Liver (tissue), 9 donors: ENCODE measurements around the gene BRME1. TPM values are rescaled to one million over a fixed set of nuclear protein-coding genes. Genes with fewer than 3 reads are reported as not detected.

Experiments used
- DNase-seq: peaks from one replicate; pipeline ENCODE4 v3.0.0-alpha.2; 2017; ENCODE audit warnings: low spot score
- H3K27ac ChIP-seq, 2 donors: one replicate each; pipeline ENCODE4 v1.7.0; 2013; ENCODE audit warnings: inconsistent platforms in 2 of 2, low read length in 2 of 2, control low read depth in 1 of 2, low read depth in 1 of 2, mild to moderate bottlenecking in 1 of 2
- H3K27me3 ChIP-seq, 4 donors: one replicate each; pipeline versions ENCODE4 v1.6.1 to v1.7.0; 2013; ENCODE audit warnings: low read length in 3 of 4, inconsistent platforms in 1 of 4, mild to moderate bottlenecking in 1 of 4, moderate library complexity in 1 of 4; ENCODE audit not compliant: control insufficient read depth in 4 of 4, insufficient read depth in 4 of 4
- H3K36me3 ChIP-seq, 4 donors: one replicate each; pipeline versions ENCODE4 v1.6.1 to v1.7.0; 2013; ENCODE audit warnings: low read length in 3 of 4, mild to moderate bottlenecking in 3 of 4, low read depth in 1 of 4, moderate library complexity in 1 of 4; ENCODE audit not compliant: control insufficient read depth in 4 of 4, insufficient read depth in 3 of 4
- H3K4me1 ChIP-seq, 4 donors: one replicate each; pipeline versions ENCODE4 v1.6.1 to v1.7.0; 2013; ENCODE audit warnings: low read length in 3 of 4, mild to moderate bottlenecking in 3 of 4, moderate library complexity in 1 of 4; ENCODE audit not compliant: control insufficient read depth in 4 of 4, insufficient read depth in 4 of 4
- H3K4me3 ChIP-seq, 3 donors: one replicate each; pipeline versions ENCODE4 v1.6.1 to v1.7.0; 2013; ENCODE audit warnings: low read length in 3 of 3, control low read depth in 1 of 3, low read depth in 1 of 3, mild to moderate bottlenecking in 1 of 3
- H3K9ac ChIP-seq, 2 donors: one replicate each; pipeline ENCODE4 v1.7.0; 2013; ENCODE audit warnings: low read length in 2 of 2, mild to moderate bottlenecking in 2 of 2, moderate library complexity in 2 of 2, control low read depth in 1 of 2, low read depth in 1 of 2
- H3K9me3 ChIP-seq, 4 donors: one replicate each; pipeline versions ENCODE4 v1.6.1 to v1.7.0; 2013; ENCODE audit warnings: low read length in 3 of 4; ENCODE audit not compliant: control insufficient read depth in 4 of 4
- EGR1 ChIP-seq, 2 donors: IDR thresholded peaks; 2 replicates each; pipeline ENCODE4 v1.6.1; 2016 to 2018; ENCODE audit warnings: antibody characterized with exemption in 2 of 2, low read depth in 2 of 2
- FOXA1 ChIP-seq: IDR thresholded peaks from 2 replicates; pipeline ENCODE4 v1.6.1; 2016; ENCODE audit warnings: antibody characterized with exemption
- FOXA2 ChIP-seq: IDR thresholded peaks from 2 replicates; pipeline ENCODE4 v1.6.1; 2016; ENCODE audit warnings: antibody characterized with exemption
- GABPA ChIP-seq, 2 donors: IDR thresholded peaks in 1 of 2; conservative IDR thresholded peaks in 1 of 2; 2 replicates each; pipeline ENCODE4 v1.6.1; 2016; ENCODE audit warnings: antibody characterized with exemption in 2 of 2, mild to moderate bottlenecking in 1 of 2, moderate library complexity in 1 of 2
- HNF4A ChIP-seq, 2 donors: conservative IDR thresholded peaks; 2 replicates each; pipeline ENCODE4 v1.6.1; 2016; ENCODE audit warnings: antibody characterized with exemption in 2 of 2, mild to moderate bottlenecking in 2 of 2
- HNF4G ChIP-seq: IDR thresholded peaks from 2 replicates; pipeline ENCODE4 v1.6.1; 2016; ENCODE audit warnings: antibody characterized with exemption
- JUND ChIP-seq, 2 donors: IDR thresholded peaks; 2 replicates each; pipeline ENCODE4 v1.6.1; 2016; ENCODE audit warnings: antibody characterized with exemption in 2 of 2
- NR2F2 ChIP-seq: IDR thresholded peaks from 2 replicates; pipeline ENCODE4 v1.6.1; 2016; ENCODE audit warnings: antibody characterized with exemption
- RAD21 ChIP-seq, 2 donors: IDR thresholded peaks; 2 replicates each; pipeline ENCODE4 v1.6.1; 2016; ENCODE audit warnings: antibody characterized with exemption in 2 of 2, mild to moderate bottlenecking in 2 of 2
- REST ChIP-seq: IDR thresholded peaks from 2 replicates; pipeline ENCODE4 v1.6.1; 2016; ENCODE audit warnings: antibody characterized with exemption, mild to moderate bottlenecking
- RXRA ChIP-seq, 2 donors: IDR thresholded peaks; 2 replicates each; pipeline ENCODE4 v1.6.1; 2017 to 2018; ENCODE audit warnings: antibody characterized with exemption in 2 of 2, mild to moderate bottlenecking in 1 of 2
- SP1 ChIP-seq: IDR thresholded peaks from 2 replicates; pipeline ENCODE4 v1.6.1; 2018; ENCODE audit warnings: antibody characterized with exemption, mild to moderate bottlenecking
- TAF1 ChIP-seq: conservative IDR thresholded peaks from 2 replicates; pipeline ENCODE4 v1.6.1; 2016; ENCODE audit warnings: antibody characterized with exemption, mild to moderate bottlenecking
- YY1 ChIP-seq: IDR thresholded peaks from 2 replicates; pipeline ENCODE4 v1.6.1; 2016; ENCODE audit warnings: antibody characterized with exemption, mild to moderate bottlenecking
- ZBTB33 ChIP-seq: IDR thresholded peaks from 2 replicates; pipeline ENCODE4 v1.6.1; 2016; ENCODE audit warnings: antibody characterized with exemption
- WGBS: extraction: QIAGEN DNeasy Blood & Tissue Kit; methylation state at CpG from one replicate; pipeline ENCODE4 v1.1.7; 2013; 5-methylcytosine and 5-hydroxymethylcytosine counted together
- polyA plus RNA-seq, 2 donors: library from polyadenylated mRNA; stranded (reverse) in 1 of 2; unstranded in 1 of 2; fragments of 200-250 nt in 1 of 2; fragments of >200 nt in 1 of 2; fragmentation: Nextera tagmentation in 1 of 2; extraction: Ambion mirVana in 1 of 2; gene quantifications; one replicate each; pipeline versions ENCODE4 v1.2.1 to v1.2.3, GENCODE V29; 2013 to 2015
- total RNA-seq, 2 donors: library from RNA; depleted of rRNA; stranded (reverse); fragments of >200 nt; gene quantifications; one replicate each; pipeline ENCODE4 v1.2.3, GENCODE V29; 2014
- TF ChIP-seq, protein P1 (sequence below): IDR thresholded peaks from 2 replicates; pipeline ENCODE4 v1.6.1; 2016; ENCODE audit warnings: antibody characterized with exemption
- TF ChIP-seq, protein P2 (sequence below): IDR thresholded peaks from 2 replicates; pipeline ENCODE4 v1.6.1; 2016; ENCODE audit warnings: antibody characterized with exemption
- TF ChIP-seq, protein P3 (sequence below): fragments of 150-350 bp; IDR thresholded peaks from 2 replicates; pipeline ENCODE4 v1.5.1; 2017; ENCODE audit warnings: improper control_type of control experiment, low read depth, low read length; ENCODE audit not compliant: missing input control
- donor health status: healthy.
- donor health status: healthy.
- donor health status: healthy.
- donor health status: healthy.
- donor health status: healthy.

BRME1 gene
- total and polyA plus RNA-seq, 4 donors = 0.42 to 5.3 (median 0.48) TPM

GRCh38 chr19:13908674-13909073, 2.8 kb upstream of the BRME1 start (continued):
- TF ChIP-seq FOXA2 = no peak
- TF ChIP-seq, protein P1, sequence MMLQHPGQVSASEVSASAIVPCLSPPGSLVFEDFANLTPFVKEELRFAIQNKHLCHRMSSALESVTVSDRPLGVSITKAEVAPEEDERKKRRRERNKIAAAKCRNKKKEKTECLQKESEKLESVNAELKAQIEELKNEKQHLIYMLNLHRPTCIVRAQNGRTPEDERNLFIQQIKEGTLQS = no peak
- TF ChIP-seq, protein P2, sequence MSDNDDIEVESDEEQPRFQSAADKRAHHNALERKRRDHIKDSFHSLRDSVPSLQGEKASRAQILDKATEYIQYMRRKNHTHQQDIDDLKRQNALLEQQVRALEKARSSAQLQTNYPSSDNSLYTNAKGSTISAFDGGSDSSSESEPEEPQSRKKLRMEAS = no peak
- TF ChIP-seq FOXA1 = no peak

GRCh38 chr19:13906910-13907309, 993 bp upstream of the BRME1 start:
- Histone ChIP-seq H3K4me3 (peak overlapping the region in 2 of 3 donors; percentile 61 to 63), H3K27me3 (no peaks in the 10 kb centered on the region), H3K27ac (no peak overlapping the region), H3K9me3 (no peaks in the 10 kb centered on the region), H3K9ac (peak overlapping the region in 1 of 2 donors; percentile 8), H3K4me1 (peaks cover 6 to 36% (median 30%) of the 10 kb centered on the region in 4 donors), H3K36me3 (no peaks in the 10 kb centered on the region)
- TF ChIP-seq EGR1 (IDR thresholded peaks at IDR 0.05; ENCODE audit: low read depth in 2 of 2) (no peak), RXRA (IDR thresholded peaks at IDR 0.05) (no peak), JUND (IDR thresholded peaks at IDR 0.05) (no peak), FOXA1 (no peak), ZBTB33 (no peak), REST (no peak), HNF4G (no peak), HNF4A (conservative IDR thresholded peaks at IDR 0.05) (no peak), TAF1 (no peak), NR2F2 (no peak), GABPA (IDR thresholded peaks at IDR 0.05 in 1 of 2, conservative IDR thresholded peaks at IDR 0.05 in 1 of 2) (no peak), SP1 (no peak), RAD21 (IDR thresholded peaks at IDR 0.05) (no peak), YY1 (no peak), FOXA2 (no peak)
- TF ChIP-seq, protein P3, sequence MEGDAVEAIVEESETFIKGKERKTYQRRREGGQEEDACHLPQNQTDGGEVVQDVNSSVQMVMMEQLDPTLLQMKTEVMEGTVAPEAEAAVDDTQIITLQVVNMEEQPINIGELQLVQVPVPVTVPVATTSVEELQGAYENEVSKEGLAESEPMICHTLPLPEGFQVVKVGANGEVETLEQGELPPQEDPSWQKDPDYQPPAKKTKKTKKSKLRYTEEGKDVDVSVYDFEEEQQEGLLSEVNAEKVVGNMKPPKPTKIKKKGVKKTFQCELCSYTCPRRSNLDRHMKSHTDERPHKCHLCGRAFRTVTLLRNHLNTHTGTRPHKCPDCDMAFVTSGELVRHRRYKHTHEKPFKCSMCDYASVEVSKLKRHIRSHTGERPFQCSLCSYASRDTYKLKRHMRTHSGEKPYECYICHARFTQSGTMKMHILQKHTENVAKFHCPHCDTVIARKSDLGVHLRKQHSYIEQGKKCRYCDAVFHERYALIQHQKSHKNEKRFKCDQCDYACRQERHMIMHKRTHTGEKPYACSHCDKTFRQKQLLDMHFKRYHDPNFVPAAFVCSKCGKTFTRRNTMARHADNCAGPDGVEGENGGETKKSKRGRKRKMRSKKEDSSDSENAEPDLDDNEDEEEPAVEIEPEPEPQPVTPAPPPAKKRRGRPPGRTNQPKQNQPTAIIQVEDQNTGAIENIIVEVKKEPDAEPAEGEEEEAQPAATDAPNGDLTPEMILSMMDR = no peak
- TF ChIP-seq, protein P2 = no peak
- TF ChIP-seq, protein P1 = no peak
- 92% methylated on average over 5 of the region's 5 CpGs for WGBS
- DNase-seq = no peak
